ENCODE results near the gene TSPO2. TPM values are rescaled to one million over a fixed set of nuclear protein-coding genes. Genes with fewer than 3 reads are reported as not detected.
A peak's percentile ranks its signal among the peaks of the same experiment; 100 is the strongest.

TSPO2 gene
- total and polyA plus RNA-seq, 12 donors = 0.44 TPM; not detected in 11

DNA sequence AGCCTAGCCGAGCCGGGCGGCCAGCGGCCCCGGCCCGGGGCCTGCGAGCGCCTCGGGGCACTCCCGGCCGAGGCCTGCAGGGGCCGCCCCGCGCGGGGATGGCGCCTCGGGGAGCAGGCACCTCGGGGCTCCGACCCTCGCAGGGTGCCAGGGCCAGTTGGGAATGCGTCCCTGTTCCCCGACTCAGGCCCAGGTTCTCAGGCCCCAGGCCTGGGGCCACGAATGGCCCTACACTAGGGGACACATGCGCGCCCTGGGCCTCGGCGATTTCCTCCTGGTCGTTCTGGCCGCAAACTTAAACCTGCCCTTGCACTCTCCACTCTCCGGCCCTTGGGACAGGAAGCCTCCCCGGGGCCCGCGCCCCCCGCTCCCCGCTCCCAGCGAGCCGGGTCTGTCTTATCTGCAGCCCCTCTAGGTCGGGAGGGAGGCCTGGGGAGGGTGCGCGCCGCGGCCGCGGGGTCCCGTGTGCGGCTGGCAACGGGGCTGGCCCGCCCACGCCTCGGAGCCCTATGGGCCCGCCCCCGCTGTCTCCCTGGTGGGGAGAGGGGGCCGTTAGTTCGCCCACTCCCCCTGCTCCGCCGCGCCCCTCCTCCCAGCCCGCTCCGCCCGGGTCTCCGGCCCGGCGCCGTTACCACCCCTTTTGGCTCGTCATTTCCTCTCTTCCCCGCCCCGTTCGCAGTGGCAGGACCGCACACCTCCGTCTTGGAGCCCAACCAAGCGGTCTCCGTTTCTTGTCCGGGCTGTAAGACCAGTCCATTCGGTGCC lies 31.1 kb downstream of the TSPO2 start:
- 0 to 2% (median 1%) methylated on average over 20 to 74 of the region's 74 CpGs for WGBS, 4 donors
- Histone ChIP-seq H3K27me3 (no peaks in the 10 kb centered on the region), H3K36me3 (replicated peaks in 1 of 2) (peaks cover 0 to 12% of the 10 kb centered on the region in 2 donors), H3K4me3 (peak overlapping the region; percentile 62 to 98 (median 85)), H3K27ac (peak overlapping the region; percentile 95 to 100 (median 99)), H3K9me3 (replicated peaks in 1 of 3) (no peaks in the 10 kb centered on the region), H3K4me1 (replicated peaks in 1 of 2) (peaks cover 19 to 27% of the 10 kb centered on the region in 2 donors)
- peak; percentile 96 to 97 for TF ChIP-seq POLR2A (IDR thresholded peaks at IDR 0.05)
- TF ChIP-seq, protein P1, sequence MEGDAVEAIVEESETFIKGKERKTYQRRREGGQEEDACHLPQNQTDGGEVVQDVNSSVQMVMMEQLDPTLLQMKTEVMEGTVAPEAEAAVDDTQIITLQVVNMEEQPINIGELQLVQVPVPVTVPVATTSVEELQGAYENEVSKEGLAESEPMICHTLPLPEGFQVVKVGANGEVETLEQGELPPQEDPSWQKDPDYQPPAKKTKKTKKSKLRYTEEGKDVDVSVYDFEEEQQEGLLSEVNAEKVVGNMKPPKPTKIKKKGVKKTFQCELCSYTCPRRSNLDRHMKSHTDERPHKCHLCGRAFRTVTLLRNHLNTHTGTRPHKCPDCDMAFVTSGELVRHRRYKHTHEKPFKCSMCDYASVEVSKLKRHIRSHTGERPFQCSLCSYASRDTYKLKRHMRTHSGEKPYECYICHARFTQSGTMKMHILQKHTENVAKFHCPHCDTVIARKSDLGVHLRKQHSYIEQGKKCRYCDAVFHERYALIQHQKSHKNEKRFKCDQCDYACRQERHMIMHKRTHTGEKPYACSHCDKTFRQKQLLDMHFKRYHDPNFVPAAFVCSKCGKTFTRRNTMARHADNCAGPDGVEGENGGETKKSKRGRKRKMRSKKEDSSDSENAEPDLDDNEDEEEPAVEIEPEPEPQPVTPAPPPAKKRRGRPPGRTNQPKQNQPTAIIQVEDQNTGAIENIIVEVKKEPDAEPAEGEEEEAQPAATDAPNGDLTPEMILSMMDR (IDR thresholded peaks at IDR 0.05) = peak in 5 of 6 experiments; percentile 25 to 70 (median 45)
- peak; percentile 86 to 93 (median 89) for DNase-seq
- intact Hi-C loops (cut with DNase I) = no loop called here

DNA sequence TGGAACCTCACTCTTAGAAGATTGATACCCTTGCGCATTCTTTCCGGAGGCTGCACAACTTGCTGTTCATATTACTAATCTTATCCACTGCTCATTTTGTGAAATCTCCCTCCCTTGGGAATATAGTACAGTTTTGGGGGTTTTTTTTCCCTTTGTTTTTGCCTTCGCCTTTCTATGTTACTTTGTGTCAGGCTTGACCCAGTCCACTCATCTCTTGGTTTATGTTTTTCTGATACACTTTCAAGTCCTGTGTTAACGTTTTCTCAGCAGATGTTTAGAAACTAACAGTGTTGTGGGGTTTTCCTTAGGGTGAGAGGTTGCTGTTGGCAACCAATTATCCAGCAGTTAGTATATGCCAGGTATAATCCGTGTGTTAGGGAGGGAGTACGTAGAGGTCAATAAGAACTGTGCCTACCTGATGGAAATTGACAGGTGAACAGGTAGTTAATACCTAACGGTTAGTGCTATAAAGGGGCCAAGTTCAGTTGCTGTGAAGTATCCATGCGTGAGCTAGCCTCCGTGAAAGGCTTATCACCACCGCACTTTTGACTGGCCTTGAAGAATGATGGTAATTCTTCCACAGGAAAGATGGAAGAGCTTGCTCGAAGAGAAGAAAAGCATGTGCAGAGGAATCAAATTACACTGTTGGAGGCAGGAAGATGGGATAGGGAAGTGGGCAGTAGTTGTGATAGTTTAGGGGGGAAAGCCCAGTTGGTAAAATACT lies 31.9 kb downstream of the TSPO2 start:
- peak overlapping the region; percentile 62 to 98 (median 85) for H3K4me3 ChIP-seq
- peak overlapping the region; percentile 95 to 100 (median 99) for H3K27ac ChIP-seq
- intact Hi-C loops (cut with DNase I) = no loop called here
- H3K4me1 ChIP-seq (replicated peaks in 1 of 2) = peaks cover 19 to 27% of the 10 kb centered on the region in 2 donors
- no peaks in the 10 kb centered on the region for H3K27me3 ChIP-seq
- TF ChIP-seq POLR2A (IDR thresholded peaks at IDR 0.05) = no peak
- TF ChIP-seq, protein P1 (IDR thresholded peaks at IDR 0.05) = no peak
- DNase-seq = peak in 2 of 7 donors; percentile 16 to 34
- no peaks in the 10 kb centered on the region for H3K9me3 ChIP-seq (replicated peaks in 1 of 3)
- H3K36me3 ChIP-seq (replicated peaks in 1 of 2) = peaks cover 0 to 4% of the 10 kb centered on the region in 2 donors
- 4 to 5% (median 5%) methylated on average over 11 of the region's 11 CpGs for WGBS, 4 donors

DNA sequence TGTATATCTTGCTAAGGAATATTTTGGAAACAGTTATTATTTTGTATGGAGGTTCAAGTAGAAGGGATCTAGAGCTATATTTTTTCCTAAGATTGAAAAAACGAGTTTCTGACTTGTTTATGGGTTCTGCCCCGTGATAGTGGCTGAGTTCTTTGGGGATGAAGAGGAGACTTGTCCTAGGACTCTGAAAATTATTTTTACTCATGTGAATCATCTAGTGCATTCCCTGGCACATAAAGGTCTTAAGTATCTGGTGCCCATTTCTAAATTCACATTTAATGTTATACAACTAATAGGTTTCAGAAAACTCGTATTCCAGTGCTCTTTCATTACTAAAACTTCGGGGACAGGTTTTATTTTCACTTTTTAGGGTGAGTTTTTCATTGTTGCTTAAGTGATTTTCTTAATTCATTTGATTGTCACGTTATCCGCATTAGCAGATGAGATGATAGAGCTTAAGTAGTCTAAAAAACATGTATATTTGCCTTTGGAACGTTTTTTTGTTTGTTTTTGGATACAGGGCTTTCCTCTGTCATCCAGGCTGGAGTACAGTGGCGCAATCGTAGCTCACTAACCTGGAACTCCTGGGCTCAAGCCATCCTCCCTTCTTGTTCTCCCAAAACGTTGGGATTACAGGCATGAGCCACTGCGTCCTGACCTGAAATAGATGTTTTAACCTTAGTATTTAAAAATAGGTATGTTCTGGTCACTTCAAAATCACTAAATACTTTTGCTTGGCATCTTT lies 32.6 kb downstream of the TSPO2 start:
- Histone ChIP-seq H3K27me3 (no peaks in the 10 kb centered on the region), H3K9me3 (replicated peaks in 1 of 3) (no peaks in the 10 kb centered on the region), H3K36me3 (replicated peaks in 1 of 2) (peaks cover 0 to 7% of the 10 kb centered on the region in 2 donors), H3K27ac (peak overlapping the region in 4 of 5 donors; percentile 98 to 100 (median 99)), H3K4me3 (peak overlapping the region in 1 of 4 donors; percentile 98), H3K4me1 (replicated peaks in 1 of 2) (peaks cover 19 to 27% of the 10 kb centered on the region in 2 donors)
- 47 to 52% (median 50%) methylated on average over 11 of the region's 11 CpGs for whole genome bisulfite sequencing, 4 donors
- TF ChIP-seq POLR2A (IDR thresholded peaks at IDR 0.05) = no peak
- TF ChIP-seq, protein P1 (IDR thresholded peaks at IDR 0.05) = no peak
- intact Hi-C loops (cut with DNase I) = no loop called here
- peak in 1 of 7 donors; percentile 18 for DNase-seq
